H1 (cell line): ENCODE results near the gene PITX3. TPM values are rescaled to one million over a fixed set of nuclear protein-coding genes. Genes with fewer than 3 reads are reported as not detected.

Experiments used
- CBX8 ChIP-seq: fragments of 300-800, 300-1000 bp; sonication (generic); IDR thresholded peaks from 2 replicates; pipeline ENCODE4 v1.7.1; 2016; ENCODE audit warnings: low read depth, low read length, borderline replicate concordance
- polyA plus RNA-seq, 7 experiments: library from polyadenylated mRNA; depleted of rRNA in 3 of 7; stranded (reverse) in 5 of 7; unstranded in 2 of 7; fragments of >200 nt in 5 of 7; fragments of 200-250 nt in 2 of 7; gene quantifications; 1 replicate in 5 of 7; 2 replicates in 1 of 7; 4 replicates in 1 of 7; pipeline versions ENCODE4 v1.2.1 to v1.2.3, GENCODE V29; 2011 to 2013; ENCODE audit warnings: missing spikeins in 2 of 7, mixed read lengths in 2 of 7
- total RNA-seq: library from RNA; stranded (reverse); fragmentation: NEBNext Ultra II Directional; extraction: Animal tissue kit (Norgen Biotek cat#: 25700); gene quantifications from 2 replicates; pipeline ENCODE4 v1.2.1, GENCODE V29; 2021

The PITX3 gene
- total and polyA plus RNA-seq, 2 of the 8 experiments (the other 6 are each of a cell fraction or from before 2014, with no cell fraction given) = 0.18 to 0.41 TPM

GRCh38 chr10:102198027-102198426 lies 43.3 kb downstream of the PITX3 start (continued):
- TF ChIP-seq CBX8 = no peak
